ENCODE results near the gene KBTBD8. TPM values are rescaled to one million over a fixed set of nuclear protein-coding genes. Genes with fewer than 3 reads are reported as not detected.

Gene KBTBD8
- total and polyA plus RNA-seq, 9 of the 15 experiments (the other 6 are each of a cell fraction or from before 2014, with no cell fraction given): 2.7 to 9.1 (median 5.6) TPM

DNA sequence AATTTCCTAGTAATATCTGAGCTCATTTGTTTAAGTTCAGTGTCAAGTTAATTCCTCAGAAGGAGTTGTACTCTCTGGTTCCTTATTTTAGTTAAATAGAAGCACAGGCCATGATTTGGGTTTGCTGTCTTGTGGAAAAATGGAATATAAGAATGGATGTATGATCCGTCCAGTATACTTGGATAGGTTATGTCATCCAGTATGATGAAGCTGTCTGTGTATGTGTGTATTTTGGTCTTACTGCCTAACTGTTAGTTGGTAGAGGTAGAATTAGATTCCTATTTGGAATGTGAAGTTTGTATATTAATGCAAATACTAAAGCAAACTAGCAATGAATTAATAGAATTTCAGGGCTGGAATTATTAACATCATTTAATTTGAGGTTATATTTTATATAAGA is 7.9 kb downstream of the KBTBD8 start:
- ChIA-PET POLR2A (interaction anchor here (1.1 kb wide), 1 partner anchor 11 kb away, joined by 5 read pairs; no protein-coding TSS in a partner anchor), CTCF (ENCODE audit: low intra/inter-chr PET ratio) (no interaction called here)
- H3K36me3 ChIP-seq (ENCODE audit: control insufficient read depth, insufficient read depth, low read length): peaks cover 54% of the 10 kb centered on the region
- peaks cover 0 to 6% of the 10 kb centered on the region in 2 experiments; a peak in 2 of 5 replicates for H3K4me1 ChIP-seq (replicated peaks in 1 of 2; ENCODE audit: control insufficient read depth in 2 of 2, insufficient read depth in 2 of 2, low read length in 2 of 2)
- no peak for ATAC-seq
- BruUV-seq (replicated peaks): no TSS peak
- TF ChIP-seq NBN (IDR thresholded peaks at IDR 0.05; ENCODE audit: low read depth) (no peak), NR4A1 (CRISPR knock-in tag; IDR thresholded peaks at IDR 0.05) (no peak), NR4A1 (tag; IDR thresholded peaks at IDR 0.05) (no peak), ZNF76 (CRISPR knock-in tag; IDR thresholded peaks at IDR 0.05; ENCODE audit: borderline replicate concordance) (no peak), BACH1 (tag; IDR thresholded peaks at IDR 0.05) (no peak), SAP30 (IDR thresholded peaks at IDR 0.05; ENCODE audit: borderline replicate concordance, insufficient read depth, low read depth, low read length, poor library complexity, severe bottlenecking) (no peak), ZNF324 (CRISPR knock-in tag; IDR thresholded peaks at IDR 0.05) (no peak), MYBL2 (IDR thresholded peaks at IDR 0.05; ENCODE audit: low read depth) (no peak), MYBL2 (CRISPR knock-in tag; IDR thresholded peaks at IDR 0.05; ENCODE audit: borderline replicate concordance) (no peak), COPS2 (conservative IDR thresholded peaks at IDR 0.05) (no peak), TOE1 (IDR thresholded peaks at IDR 0.05; ENCODE audit: borderline replicate concordance) (no peak), TOE1 (CRISPR knock-in tag; IDR thresholded peaks at IDR 0.05; ENCODE audit: borderline replicate concordance, low read depth) (no peak), BRCA1 (IDR thresholded peaks at IDR 0.05) (no peak), BRCA1 (CRISPR knock-in tag; IDR thresholded peaks at IDR 0.05) (no peak), KDM5B (IDR thresholded peaks at IDR 0.05; ENCODE audit: insufficient replicate concordance, low read depth, low read length) (no peak), ELF4 (CRISPR knock-in tag; IDR thresholded peaks at IDR 0.05) (no peak)
- TF ChIP-seq, protein P1, sequence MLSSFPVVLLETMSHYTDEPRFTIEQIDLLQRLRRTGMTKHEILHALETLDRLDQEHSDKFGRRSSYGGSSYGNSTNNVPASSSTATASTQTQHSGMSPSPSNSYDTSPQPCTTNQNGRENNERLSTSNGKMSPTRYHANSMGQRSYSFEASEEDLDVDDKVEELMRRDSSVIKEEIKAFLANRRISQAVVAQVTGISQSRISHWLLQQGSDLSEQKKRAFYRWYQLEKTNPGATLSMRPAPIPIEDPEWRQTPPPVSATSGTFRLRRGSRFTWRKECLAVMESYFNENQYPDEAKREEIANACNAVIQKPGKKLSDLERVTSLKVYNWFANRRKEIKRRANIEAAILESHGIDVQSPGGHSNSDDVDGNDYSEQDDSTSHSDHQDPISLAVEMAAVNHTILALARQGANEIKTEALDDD (IDR thresholded peaks at IDR 0.05): no peak
- TF ChIP-seq, protein P2, sequence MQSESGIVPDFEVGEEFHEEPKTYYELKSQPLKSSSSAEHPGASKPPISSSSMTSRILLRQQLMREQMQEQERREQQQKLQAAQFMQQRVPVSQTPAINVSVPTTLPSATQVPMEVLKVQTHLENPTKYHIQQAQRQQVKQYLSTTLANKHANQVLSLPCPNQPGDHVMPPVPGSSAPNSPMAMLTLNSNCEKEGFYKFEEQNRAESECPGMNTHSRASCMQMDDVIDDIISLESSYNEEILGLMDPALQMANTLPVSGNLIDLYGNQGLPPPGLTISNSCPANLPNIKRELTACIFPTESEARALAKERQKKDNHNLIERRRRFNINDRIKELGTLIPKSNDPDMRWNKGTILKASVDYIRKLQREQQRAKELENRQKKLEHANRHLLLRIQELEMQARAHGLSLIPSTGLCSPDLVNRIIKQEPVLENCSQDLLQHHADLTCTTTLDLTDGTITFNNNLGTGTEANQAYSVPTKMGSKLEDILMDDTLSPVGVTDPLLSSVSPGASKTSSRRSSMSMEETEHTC (IDR thresholded peaks at IDR 0.05): no peak
- in situ Hi-C loops (cut with MboI): loop anchor here (25.0 kb wide), 1 partner anchor 1344 kb away; no protein-coding TSS in a partner anchor
- H3K9me3 ChIP-seq (replicated peaks; ENCODE audit: control insufficient read depth, insufficient read depth, low read depth, low read length): no peaks in the 10 kb centered on the region
- H2AFZ ChIP-seq (ENCODE audit: low read depth, low read length): no peak overlapping the region
- FAIRE-seq: no peak
- DNase-seq (ENCODE audit: extremely low read depth in 1 of 4, low spot score in 3 of 4): no peak
- no peaks in the 10 kb centered on the region for H4K20me1 ChIP-seq (replicated peaks; ENCODE audit: control insufficient read depth, insufficient read depth, low read length)
- H3K27ac ChIP-seq (ENCODE audit: extremely low read depth, low read depth, low read length): no peak overlapping the region
- H3K9ac ChIP-seq (ENCODE audit: insufficient read depth in 1 of 2, low read depth in 2 of 2, low read length in 2 of 2): no peak overlapping the region
- H3K4me3 ChIP-seq: no peak overlapping the region
- intact Hi-C loops (cut with micrococcal nuclease): no loop called here
- WGBS (ENCODE audit: insufficient coverage, low coverage, missing lambda C conversion rate): 100% methylated on average over 1 of the region's 1 CpG
- no peaks in the 10 kb centered on the region for H3K9me1 ChIP-seq (ENCODE audit: control insufficient read depth, insufficient read depth, low read length)
- H3K79me2 ChIP-seq (ENCODE audit: control insufficient read depth, insufficient read depth, low read length): peaks cover 50% of the 10 kb centered on the region; the same call in 2 of the 3 replicates
- no peaks in the 10 kb centered on the region for H3K27me3 ChIP-seq (ENCODE audit: control insufficient read depth in 2 of 2, insufficient read depth in 2 of 2, low read length in 2 of 2)
- H3K4me2 ChIP-seq (ENCODE audit: insufficient read depth, low read length): no peak overlapping the region
